Neural cell (in vitro differentiated cells): ENCODE measurements around the gene AGPAT1. TPM values are rescaled to one million over a fixed set of nuclear protein-coding genes. Genes with fewer than 3 reads are reported as not detected.

Experiments used
- H2AFZ ChIP-seq: fragments of 200-600, 300-800 bp; sonication (generic), shearing (Covaris generic); 2 replicates; pipeline ENCODE4 v1.6.0; 2014; ENCODE audit warnings: low read depth, mild to moderate bottlenecking, antibody characterized with exemption, low read length, moderate library complexity
- H3F3A ChIP-seq: fragments of 200-600 bp; shearing (Covaris generic); 2 replicates; pipeline ENCODE4 v1.6.1; 2016; ENCODE audit warnings: mild to moderate bottlenecking, moderate library complexity, mixed read lengths, antibody characterized with exemption, low read length; ENCODE audit not compliant: insufficient read depth, poor library complexity, severe bottlenecking
- H3K27ac ChIP-seq: fragments of 200-600, 300-800 bp; sonication (generic), shearing (Covaris generic); 2 replicates; pipeline ENCODE4 v1.5.1; 2014; ENCODE audit warnings: mild to moderate bottlenecking, low read length, moderate library complexity
- H3K27me3 ChIP-seq: fragments of 300-800, 200-600 bp; sonication (generic), shearing (Covaris generic); 2 replicates; pipeline ENCODE4 v1.6.0; 2014; ENCODE audit warnings: mild to moderate bottlenecking, low read depth, low read length, moderate library complexity; ENCODE audit not compliant: insufficient read depth
- H3K36me3 ChIP-seq: fragments of 300-800, 200-600 bp; sonication (generic), shearing (Covaris generic); 2 replicates; pipeline ENCODE4 v1.5.1; 2014; ENCODE audit warnings: mild to moderate bottlenecking, antibody characterized with exemption, low read length, moderate library complexity; ENCODE audit not compliant: insufficient read depth
- H3K4me2 ChIP-seq: fragments of 300-800, 200-600 bp; sonication (generic), shearing (Covaris generic); 2 replicates; pipeline ENCODE4 v1.6.0; 2014; ENCODE audit warnings: mild to moderate bottlenecking, low read length
- H3K4me3 ChIP-seq: fragments of 300-800, 200-600 bp; sonication (generic), shearing (Covaris generic); 2 replicates; pipeline ENCODE4 v1.5.1; 2014; ENCODE audit warnings: mild to moderate bottlenecking, low read length, moderate library complexity
- H3K79me2 ChIP-seq: fragments of 200-600 bp; shearing (Covaris generic); replicated peaks from 2 replicates; pipeline ENCODE4 v1.6.0; 2014; ENCODE audit warnings: mild to moderate bottlenecking, low read length, moderate library complexity; ENCODE audit not compliant: insufficient read depth
- H3K9ac ChIP-seq: fragments of 300-800, 200-600 bp; sonication (generic), shearing (Covaris generic); 2 replicates; pipeline ENCODE4 v1.6.1; 2016; ENCODE audit warnings: mild to moderate bottlenecking, low read length, mixed read lengths
- H3K9me2 ChIP-seq: fragments of 200-600 bp; shearing (Covaris generic); 2 replicates; pipeline ENCODE4 v1.6.1; 2016; ENCODE audit warnings: mild to moderate bottlenecking, low read length, mixed read lengths; ENCODE audit not compliant: insufficient read depth
- H3K9me3 ChIP-seq: fragments of 200-600, 300-800 bp; sonication (generic), shearing (Covaris generic); 2 replicates; pipeline ENCODE4 v1.6.1; 2016; ENCODE audit warnings: mild to moderate bottlenecking, mixed run types, low read length, moderate library complexity, mixed read lengths
- H4K20me1 ChIP-seq: fragments of 200-600 bp; shearing (Covaris generic); 2 replicates; pipeline ENCODE4 v1.6.1; 2016; ENCODE audit warnings: mild to moderate bottlenecking, mixed run types; ENCODE audit not compliant: insufficient read depth
- EP300 ChIP-seq: fragments of 450-650 bp; conservative IDR thresholded peaks from 2 replicates; pipeline ENCODE4 v1.6.1; 2014; ENCODE audit warnings: antibody characterized with exemption, mild to moderate bottlenecking, moderate library complexity; ENCODE audit not compliant: poor library complexity, severe bottlenecking
- MXI1 ChIP-seq: fragments of 450-650 bp; conservative IDR thresholded peaks from 2 replicates; pipeline ENCODE4 v1.6.1; 2014; ENCODE audit warnings: antibody characterized with exemption, mild to moderate bottlenecking; ENCODE audit not compliant: poor library complexity, severe bottlenecking
- POLR2AphosphoS5 ChIP-seq: IDR thresholded peaks from 2 replicates; pipeline ENCODE4 v1.6.1; 2012
- RAD21 ChIP-seq: fragments of 450-650 bp; conservative IDR thresholded peaks from 2 replicates; pipeline ENCODE4 v1.6.1; 2014; ENCODE audit warnings: antibody characterized with exemption, mild to moderate bottlenecking, moderate library complexity
- SMC3 ChIP-seq: fragments of 450-650 bp; conservative IDR thresholded peaks from 2 replicates; pipeline ENCODE4 v1.6.1; 2014; ENCODE audit warnings: antibody characterized with exemption, mild to moderate bottlenecking, moderate library complexity; ENCODE audit not compliant: poor library complexity
- TAF1 ChIP-seq: IDR thresholded peaks from 2 replicates; pipeline ENCODE4 v1.6.1; 2012; ENCODE audit warnings: low read depth
- polyA plus RNA-seq: library from polyadenylated mRNA; depleted of rRNA; stranded (reverse); fragments of >200 nt; gene quantifications from 2 replicates; pipeline ENCODE4 v1.2.3, GENCODE V29; 2014
- TF ChIP-seq, protein P1 (sequence below): IDR thresholded peaks from 2 replicates; pipeline ENCODE4 v1.6.1; 2012; ENCODE audit warnings: borderline replicate concordance

The AGPAT1 gene
- polyA plus RNA-seq, 1 donor from 2014 or later = 24.7 TPM

DNA sequence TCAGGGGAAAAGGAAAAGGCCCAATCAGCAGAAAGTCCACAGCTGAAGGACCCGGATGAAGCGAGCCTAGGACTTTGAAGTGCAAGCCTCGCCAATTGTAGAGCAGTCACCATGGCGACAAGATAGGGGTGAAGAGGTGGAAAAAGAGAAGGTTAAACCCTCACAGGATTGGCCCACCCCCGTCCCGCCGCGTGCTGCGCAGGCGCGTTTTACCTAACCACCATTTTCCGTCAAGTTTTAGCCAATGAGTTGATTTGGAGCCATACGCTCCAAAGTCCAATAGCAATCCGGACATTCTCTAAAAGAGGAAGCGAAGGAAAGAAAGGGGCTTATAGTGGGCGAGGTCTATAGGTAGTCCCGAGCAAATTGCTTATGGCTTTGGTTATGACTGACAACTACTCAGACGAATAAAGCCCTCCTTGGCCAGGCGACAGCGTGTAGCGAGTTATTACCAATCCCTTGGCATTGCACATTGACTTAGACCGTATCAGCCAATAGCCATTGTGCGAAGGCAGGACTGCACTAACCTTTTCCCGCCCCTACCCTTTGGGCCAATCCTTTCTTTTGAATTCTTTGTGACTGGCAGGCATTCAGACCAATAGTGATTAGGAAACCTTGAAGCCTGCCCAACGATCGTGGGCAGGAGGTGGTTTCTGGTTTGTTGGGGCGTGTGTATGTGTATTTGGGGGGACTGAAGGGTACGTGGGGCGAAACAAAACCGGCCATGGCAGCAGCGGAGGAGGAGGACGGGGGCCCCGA lies 2.1 kb upstream of the AGPAT1 start, which contains the start of gene RNF5:
Gene RNF5, plus strand, starts transcription at position 618 of the 759 bp plus-strand sequence. Its CDS starts 107 bp downstream, at position 725.
- H4K20me1 ChIP-seq = no peaks in the 10 kb centered on the region
- TF ChIP-seq EP300 = peak; percentile 11
- TF ChIP-seq POLR2AphosphoS5 = peak; percentile 53
- peak; percentile 29 for TF ChIP-seq MXI1
- TF ChIP-seq SMC3 = no peak
- TF ChIP-seq, protein P1, sequence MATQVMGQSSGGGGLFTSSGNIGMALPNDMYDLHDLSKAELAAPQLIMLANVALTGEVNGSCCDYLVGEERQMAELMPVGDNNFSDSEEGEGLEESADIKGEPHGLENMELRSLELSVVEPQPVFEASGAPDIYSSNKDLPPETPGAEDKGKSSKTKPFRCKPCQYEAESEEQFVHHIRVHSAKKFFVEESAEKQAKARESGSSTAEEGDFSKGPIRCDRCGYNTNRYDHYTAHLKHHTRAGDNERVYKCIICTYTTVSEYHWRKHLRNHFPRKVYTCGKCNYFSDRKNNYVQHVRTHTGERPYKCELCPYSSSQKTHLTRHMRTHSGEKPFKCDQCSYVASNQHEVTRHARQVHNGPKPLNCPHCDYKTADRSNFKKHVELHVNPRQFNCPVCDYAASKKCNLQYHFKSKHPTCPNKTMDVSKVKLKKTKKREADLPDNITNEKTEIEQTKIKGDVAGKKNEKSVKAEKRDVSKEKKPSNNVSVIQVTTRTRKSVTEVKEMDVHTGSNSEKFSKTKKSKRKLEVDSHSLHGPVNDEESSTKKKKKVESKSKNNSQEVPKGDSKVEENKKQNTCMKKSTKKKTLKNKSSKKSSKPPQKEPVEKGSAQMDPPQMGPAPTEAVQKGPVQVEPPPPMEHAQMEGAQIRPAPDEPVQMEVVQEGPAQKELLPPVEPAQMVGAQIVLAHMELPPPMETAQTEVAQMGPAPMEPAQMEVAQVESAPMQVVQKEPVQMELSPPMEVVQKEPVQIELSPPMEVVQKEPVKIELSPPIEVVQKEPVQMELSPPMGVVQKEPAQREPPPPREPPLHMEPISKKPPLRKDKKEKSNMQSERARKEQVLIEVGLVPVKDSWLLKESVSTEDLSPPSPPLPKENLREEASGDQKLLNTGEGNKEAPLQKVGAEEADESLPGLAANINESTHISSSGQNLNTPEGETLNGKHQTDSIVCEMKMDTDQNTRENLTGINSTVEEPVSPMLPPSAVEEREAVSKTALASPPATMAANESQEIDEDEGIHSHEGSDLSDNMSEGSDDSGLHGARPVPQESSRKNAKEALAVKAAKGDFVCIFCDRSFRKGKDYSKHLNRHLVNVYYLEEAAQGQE = peak; percentile 39
- peaks cover 4% of the 10 kb centered on the region for H3F3A ChIP-seq
- H3K36me3 ChIP-seq = no peaks in the 10 kb centered on the region
- peak within 1 kb of the TSS; percentile 67 for H2AFZ ChIP-seq
- peak within 1 kb of the TSS; percentile 90 for H3K4me2 ChIP-seq
- H3K9me2 ChIP-seq = no peaks in the 10 kb centered on the region
- H3K4me3 ChIP-seq = peak within 1 kb of the TSS; percentile 91
- peaks cover 45% of the 10 kb centered on the region for H3K79me2 ChIP-seq
- peak within 1 kb of the TSS; percentile 97 for H3K27ac ChIP-seq
- peak within 1 kb of the TSS; percentile 99 for H3K9ac ChIP-seq
- no peaks in the 10 kb centered on the region for H3K27me3 ChIP-seq
- no peaks in the 10 kb centered on the region for H3K9me3 ChIP-seq

DNA sequence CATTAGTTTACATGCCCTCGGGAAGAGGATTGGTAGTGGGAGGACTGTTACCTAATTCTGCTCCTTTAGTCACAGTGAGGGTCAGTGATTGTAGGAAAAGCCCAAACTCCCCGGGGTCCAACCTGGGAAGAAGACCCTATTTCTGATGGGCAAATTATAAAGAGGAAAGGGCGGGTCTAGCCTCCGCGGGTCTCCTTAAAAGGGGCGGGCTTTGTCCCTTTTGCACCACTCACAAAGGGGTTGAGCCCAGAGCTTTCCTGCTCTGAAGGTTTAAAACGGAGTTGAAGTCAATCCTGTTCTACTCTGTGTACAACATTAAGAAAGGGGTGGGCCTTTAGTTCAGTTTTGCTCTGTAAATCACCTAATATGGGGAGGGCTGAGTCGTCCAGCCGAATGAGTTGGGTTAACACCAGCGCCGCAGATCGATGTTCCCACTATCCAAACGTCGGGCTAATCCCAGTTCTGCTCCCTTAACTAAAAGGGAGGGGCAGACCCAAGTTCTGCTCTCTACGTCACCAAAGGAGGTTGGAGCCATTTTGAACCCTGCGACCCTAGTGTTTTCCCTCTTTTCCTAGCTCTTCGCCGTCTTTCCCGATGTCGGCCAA lies 1.4 kb upstream of the AGPAT1 start:
- H4K20me1 ChIP-seq = no peaks in the 10 kb centered on the region
- H3K9me2 ChIP-seq = no peaks in the 10 kb centered on the region
- peak overlapping the region; percentile 99 for H3K9ac ChIP-seq
- peak overlapping the region; percentile 90 for H3K4me2 ChIP-seq
- peak overlapping the region; percentile 97 for H3K27ac ChIP-seq
- H3K36me3 ChIP-seq = no peaks in the 10 kb centered on the region
- TF ChIP-seq POLR2AphosphoS5 (peak; percentile 72), RAD21 (peak; percentile 30), EP300 (peak; percentile 45), TAF1 (peak; percentile 88), SMC3 (no peak)
- TF ChIP-seq, protein P1 = peak; percentile 92
- H3F3A ChIP-seq = peaks cover 4% of the 10 kb centered on the region
- no peaks in the 10 kb centered on the region for H3K9me3 ChIP-seq
- peak overlapping the region; percentile 91 for H3K4me3 ChIP-seq
- no peaks in the 10 kb centered on the region for H3K27me3 ChIP-seq
- peak overlapping the region; percentile 21 for H2AFZ ChIP-seq
- H3K79me2 ChIP-seq = peaks cover 50% of the 10 kb centered on the region
